Measurements from ENCODE around the gene PSMA7.

Gene PSMA7

DNA sequence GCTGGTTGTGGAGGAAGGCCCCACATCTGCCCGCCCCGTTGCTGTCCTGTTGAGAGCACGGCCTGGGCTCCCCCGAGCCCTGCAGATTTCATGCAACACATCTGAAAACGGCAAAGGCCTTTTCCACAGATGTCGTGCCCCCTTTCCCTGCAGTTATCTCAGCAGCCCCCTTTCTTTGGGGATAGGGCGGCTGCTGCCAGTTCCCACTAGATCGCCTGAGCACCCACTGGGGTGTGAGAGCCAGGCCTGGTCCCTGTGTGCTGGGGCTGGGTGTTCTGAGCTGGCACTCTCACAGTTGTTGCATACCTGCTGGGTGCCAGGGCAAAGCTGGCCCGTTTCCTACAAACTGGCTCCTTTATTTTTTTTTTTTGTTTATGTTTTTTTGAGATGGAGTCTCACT is 27.3 kb upstream of the PSMA7 start:
- no peak for DNase-seq

DNA sequence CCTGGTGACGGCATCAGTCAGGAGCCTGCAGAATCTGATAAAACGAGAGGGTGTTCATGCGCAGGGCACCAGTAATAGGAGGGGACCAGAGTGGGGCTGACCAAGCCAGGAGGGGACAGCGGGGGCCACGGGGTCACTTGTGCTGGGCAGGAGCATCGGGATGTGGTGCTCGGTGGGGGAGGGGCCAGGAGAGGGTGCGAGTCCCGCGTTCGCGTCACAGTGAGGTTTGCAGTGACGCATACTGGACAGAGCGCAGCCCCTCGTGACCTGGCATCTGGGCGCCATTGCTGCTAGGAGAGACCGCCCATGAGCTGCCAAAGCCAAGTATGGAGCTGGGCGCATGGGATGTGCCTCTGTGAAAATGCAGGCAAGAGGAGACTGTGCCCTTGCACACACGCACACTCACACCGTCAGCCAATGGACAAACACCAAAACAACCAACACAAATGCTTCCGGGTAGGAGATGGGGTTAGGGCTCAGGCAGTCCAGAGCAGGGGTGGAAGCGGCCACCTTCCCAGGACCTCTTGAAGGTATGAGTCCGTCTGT is 25.8 kb upstream of the PSMA7 start:
- DNase-seq = no peak

DNA sequence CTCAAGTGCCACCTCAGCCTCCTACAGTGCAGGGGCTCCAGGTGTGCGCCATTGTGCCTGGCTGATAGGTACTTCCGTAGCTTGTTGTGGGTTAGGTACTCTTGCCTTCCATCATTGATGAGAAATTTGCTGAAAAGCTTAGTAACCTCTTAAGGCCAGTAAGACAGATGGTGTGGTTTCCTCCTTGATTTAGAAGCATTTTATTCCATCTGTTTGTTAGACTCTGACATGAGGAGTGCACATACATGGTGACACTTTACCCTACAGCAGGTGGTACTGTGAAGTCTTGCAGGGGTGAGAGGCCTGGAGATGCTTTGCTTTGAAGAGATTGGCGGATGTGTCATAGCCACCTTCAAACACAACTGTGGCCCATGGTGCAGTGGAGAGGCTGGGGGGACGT is 24.9 kb upstream of the PSMA7 start:
- DNase-seq = no peak

DNA sequence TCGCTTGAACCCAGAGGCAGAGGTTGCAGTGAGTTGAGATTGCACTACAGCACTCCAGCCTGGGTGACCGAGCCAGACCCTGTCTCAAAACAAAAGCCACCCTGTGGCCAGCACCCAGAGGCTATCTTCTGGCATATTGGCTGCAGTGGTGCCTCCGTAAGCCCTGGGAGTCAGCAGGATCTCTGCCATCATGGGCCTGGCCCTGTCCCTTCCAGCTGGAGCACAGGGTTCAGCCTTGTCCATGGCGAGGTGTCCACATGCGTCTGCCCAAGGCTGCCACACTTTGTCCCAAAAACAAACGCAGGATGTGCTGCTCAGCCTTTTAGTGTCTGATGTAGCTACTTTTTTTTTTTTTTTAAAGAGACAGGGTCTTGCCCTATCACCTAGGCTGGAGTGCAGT is 24.3 kb upstream of the PSMA7 start:
- no peak for DNase-seq

- no peak for DNase-seq
Observed at GRCh38 chr20:62165762-62166399, 22.7 kb upstream of the PSMA7 start.

- DNase-seq = no peak
Observed at GRCh38 chr20:62164879-62165761, 21.9 kb upstream of the PSMA7 start.

DNA sequence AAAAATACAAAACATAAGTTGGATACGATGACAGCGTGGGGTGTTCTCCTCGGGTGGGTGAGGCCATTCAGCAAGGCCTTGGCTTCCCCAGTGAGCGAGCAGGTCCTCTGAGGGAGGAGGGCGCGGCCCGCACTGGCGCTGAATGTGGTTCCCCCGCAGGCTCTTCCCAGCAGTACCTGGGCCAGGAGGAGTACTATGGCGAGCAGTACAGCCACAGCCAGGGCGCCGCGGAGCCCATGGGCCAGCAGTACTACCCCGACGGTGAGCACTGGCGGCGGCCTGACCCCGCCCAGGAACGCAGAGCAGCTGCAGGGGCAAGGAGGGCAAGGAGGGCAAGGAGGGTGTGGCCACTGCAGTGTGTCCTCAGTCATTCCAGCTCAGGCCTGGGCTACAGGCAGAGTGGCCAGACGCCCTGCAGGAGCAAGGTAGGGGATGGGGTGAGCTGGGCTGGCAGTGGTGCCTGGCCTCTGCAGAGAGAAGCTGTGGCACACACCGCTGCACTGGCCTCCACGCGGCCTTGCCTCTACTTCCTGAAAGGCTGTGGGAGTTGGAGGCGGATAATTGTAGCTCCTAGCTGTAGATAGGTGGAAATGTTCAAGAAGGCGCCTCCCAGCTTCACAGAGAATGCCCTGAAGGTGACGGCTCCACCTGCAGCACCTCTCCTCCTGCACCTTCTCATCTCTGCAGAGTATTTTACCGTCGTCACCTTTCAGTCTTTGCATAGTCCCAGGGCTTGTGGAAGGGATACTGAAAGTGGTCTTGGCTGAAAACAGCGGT is 21.0 kb upstream of the PSMA7 start:
- no peak for DNase-seq

GRCh38 chr20:62163485-62163865 is 20.3 kb upstream of the PSMA7 start:
- no peak for DNase-seq

DNA sequence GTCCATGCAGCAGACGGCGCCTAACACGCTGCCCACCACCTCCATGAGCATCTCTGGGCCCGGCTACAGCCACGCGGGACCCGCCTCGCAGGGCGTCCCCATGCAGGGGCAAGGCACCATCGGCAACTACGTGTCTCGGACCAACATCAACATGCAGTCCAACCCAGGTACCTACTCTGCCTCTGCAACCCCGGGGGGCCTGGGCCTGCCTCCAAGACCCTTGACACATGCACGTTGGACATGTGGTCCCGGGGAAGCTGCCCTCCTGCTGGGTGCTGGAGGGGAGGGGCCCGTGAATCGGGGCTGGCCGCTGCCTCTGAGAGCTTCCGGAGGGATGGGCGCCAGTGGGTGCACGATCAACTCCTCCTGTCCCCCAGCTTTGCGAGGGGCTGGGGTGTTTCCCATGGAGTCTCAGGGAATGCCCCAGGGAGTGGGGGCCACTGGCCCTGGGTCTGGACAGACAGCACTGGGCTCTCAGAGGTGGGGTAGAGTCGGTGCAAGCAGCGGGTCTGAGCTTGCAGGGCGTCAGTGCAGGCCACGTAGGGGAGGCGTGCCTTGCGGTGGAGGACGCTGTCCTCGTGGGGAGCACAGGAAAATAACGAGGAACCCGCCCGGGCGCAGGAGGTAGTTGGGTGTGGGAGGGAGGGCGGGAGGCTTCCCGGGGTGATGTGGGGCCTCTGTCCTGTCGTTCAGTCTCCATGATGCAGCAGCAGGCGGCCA is 19.7 kb upstream of the PSMA7 start:
- no peak for DNase-seq

DNA sequence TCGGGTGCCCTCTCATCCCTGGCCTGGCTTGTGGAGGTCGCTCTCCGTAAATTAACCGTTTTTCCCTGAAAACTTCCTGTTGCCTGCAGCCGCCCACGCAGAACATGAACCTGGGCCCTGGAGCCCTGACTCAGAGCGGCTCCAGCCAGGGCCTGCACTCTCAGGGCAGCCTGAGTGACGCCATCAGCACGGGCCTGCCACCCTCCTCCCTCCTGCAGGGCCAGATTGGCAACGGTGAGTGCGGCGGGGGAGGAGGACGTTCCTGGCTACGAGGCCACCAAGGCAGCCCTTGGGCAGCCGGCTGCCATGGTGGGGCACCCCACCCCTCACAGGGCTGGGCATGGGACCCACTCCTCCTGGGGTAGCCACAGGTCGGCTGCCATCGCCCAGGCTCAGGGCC is 18.2 kb upstream of the PSMA7 start:
- DNase-seq = no peak

DNA sequence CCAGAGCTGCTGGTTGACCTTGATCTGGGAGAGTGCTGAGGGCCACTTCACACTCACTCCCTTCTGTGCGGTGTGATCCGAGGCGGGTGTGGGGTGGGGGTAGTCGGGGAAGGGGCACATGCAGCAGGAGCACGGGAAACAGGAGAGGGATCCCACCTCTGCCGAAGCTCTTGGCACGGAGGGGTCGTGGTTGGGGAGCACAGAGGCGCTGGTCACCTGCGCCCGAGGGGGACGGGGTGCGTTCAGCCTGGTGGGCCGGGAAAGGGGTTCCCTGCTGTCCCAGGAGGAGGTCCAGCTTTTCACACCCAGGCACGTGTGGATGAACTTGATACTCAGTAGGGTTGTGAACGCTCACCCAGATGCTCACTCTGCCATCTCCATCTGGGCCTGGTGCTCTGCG is 17.7 kb upstream of the PSMA7 start:
- no peak for DNase-seq

GRCh38 chr20:62160253-62160652 is 17.1 kb upstream of the PSMA7 start:
- no peak for DNase-seq

DNA sequence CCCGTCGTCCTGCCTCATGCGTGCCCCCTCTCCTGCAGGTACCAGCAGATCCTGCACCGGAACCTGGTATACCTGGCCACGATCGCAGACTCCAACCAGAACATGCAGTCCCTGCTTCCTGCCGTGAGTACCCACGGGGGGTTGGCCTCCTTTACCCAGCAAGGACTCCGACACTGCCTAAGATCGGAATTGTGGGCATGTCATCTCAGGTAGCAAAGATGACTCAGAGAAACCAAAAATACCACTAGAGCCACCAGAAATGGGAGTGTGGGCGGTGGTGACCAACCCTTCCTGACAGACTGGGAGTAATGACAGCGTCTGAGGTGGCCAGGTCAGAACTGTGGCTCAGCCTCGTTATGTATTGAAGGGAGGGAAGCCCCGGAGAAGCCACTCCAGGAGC is 16.6 kb upstream of the PSMA7 start:
- no peak for DNase-seq

GRCh38 chr20:62159052-62159451 is 15.9 kb upstream of the PSMA7 start:
- DNase-seq = no peak

DNA sequence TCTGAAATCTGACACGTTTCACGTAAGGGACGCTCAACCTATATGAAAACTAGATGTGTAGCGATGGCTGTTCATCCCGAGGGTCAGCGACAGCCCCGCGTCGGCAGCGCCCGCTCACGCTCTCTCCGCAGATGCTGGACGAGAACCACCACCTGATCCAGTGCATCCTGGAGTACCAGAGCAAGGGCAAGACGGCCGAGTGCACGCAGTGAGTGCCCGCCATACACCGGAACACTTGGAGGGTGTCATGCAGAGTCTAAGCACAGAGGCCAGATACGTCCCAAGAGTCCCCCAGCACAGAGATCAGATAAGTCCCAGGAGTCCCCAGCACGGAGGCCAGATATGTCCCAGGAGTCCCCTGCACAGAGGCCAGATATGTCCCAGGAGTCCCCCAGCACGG is 15.3 kb upstream of the PSMA7 start:
- DNase-seq = no peak

DNA sequence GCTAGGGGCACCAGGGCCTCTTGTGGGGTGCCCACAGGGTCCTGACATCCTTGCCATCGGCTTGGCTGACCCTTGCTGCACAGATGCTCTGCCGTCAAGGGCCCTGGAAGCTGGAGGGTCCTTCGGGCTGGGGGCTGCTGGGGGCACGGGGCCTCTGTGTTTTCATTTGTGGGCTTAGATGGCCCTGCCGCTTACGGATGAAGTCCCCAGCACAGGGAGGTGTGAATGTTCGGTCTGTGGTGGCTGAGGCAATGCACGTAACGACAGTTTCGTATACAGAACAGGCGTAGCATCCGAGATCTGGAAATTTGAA is 14.8 kb upstream of the PSMA7 start:
- no peak for DNase-seq

DNA sequence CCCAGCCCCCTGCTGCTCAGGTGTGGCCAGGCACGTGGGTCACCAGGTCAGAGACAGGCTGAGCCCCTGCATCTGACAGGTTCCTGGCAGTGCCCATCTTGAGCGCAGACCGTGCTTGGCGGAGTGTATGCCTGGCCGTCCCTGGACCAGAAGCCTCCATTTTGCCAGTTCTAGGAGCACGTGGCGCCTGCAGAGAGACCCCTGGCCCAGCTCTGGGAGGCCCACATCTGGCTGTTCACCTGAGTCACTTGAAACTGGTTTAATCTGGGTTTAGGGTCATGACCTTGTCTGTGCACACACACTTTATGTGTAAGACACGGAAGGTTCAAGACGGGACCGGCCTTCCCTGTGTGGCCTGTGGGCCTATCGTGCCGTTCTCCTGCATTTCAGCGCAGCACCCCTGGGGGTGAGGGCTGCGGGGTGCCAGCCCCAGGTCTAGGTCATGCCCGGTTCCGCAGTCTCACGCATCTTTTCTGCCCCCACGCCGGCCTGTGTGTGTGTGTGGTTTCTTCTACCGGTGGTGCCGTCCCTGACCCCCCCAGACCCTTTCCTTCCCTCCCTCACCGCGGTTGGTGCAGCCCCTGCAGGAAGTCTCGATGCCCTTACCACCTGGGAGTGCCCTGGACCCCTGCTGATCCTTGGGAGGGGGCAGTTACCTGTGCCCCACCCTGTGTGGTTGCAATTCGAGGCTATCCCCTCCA is 14.3 kb upstream of the PSMA7 start:
- no peak for DNase-seq

DNA sequence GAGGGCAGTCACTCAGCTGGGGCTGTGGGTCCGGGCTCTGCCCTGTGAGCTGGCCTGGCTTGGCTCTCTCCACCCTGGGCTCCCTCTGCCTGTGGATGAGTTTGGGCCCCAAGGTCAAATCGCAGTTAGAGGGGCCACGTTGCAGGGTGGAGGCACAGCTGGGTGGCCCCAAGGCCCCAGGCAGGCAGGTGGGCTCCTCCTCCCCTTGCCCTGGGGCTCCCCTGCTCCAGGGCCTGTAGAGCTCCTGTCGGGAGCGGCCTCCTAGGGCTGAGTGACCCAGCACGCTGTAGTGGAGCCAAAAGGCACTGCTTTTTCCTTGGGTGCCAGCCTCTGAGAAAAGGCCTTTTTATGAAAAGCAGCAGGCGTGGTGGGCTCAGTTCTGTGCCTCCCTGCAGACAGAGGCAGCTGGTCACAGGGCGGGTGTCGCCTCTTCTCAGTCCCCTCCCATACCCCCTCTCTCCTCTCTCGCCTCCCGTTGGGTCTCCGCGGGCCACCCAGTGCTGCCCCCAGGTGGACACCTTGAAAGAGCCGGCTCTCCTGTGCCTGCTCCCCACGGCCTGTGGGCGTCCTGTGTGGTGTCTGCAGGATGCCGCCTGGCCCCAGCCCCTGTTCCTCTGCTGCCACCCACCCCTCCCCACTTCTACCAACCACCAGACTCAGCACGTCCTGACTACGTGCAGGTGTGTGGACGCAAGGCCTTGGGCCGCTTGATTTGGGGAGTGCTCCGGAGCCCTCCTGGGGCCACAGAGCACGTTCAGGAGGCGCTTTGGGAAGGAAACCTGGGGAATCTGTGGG is 13.6 kb upstream of the PSMA7 start:
- no peak for DNase-seq

GRCh38 chr20:62156254-62156556 is 13.0 kb upstream of the PSMA7 start:
- DNase-seq = no peak

DNA sequence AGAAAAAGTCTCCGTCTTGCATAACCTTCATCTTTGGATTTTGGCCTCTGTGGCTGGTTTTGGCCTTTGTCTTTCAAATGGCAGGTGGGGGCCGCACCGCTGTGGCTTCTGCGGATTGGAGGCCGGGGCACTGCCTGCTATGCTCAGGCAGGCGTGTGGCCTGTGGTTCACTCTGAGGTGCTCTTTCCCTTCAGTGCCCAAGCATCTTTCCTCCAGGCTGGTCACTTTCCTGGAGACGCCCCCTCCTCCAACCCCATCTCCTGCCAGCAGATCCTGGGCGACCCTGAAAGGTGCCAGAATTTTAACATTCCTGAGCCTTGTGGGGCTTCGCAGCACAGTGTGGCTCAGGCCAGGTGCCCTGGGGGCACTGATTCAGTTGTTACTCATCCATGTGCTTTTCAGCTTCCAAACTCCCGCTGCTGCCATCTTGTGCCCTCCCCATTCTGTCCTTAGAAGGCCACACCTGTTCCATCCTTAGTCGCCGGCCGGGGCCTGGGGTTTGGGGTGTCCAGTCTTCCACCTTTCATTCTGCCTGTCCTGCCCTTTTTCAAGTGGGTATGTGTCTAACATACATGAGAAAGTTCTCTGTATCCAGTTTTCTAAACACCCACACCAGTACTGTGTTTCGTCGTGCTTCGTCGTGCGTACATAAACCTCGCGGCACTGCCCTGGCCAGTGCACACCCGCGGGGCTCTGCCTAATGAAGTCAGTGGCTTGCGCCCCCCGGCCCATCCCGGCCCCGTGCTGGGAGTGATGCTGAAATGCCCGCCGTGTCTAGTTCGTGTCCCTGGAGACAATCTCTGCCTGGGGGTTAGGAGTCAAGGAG is 12.4 kb upstream of the PSMA7 start:
- no peak for DNase-seq

- DNase-seq = no peak
Observed at GRCh38 chr20:62151835-62152364, 8.7 kb upstream of the PSMA7 start.

Measured in NCI-H187 treated with DMSO at 0.1 percent for 48 hours (cell line).